ENCODE measurements around the gene MORC1.
"Not testable (repeated sequence)": the region's sequence is repeated elsewhere in the genome, so short reads cannot be mapped to it uniquely, and the experiment has no call there.

MORC1 gene, protein sequence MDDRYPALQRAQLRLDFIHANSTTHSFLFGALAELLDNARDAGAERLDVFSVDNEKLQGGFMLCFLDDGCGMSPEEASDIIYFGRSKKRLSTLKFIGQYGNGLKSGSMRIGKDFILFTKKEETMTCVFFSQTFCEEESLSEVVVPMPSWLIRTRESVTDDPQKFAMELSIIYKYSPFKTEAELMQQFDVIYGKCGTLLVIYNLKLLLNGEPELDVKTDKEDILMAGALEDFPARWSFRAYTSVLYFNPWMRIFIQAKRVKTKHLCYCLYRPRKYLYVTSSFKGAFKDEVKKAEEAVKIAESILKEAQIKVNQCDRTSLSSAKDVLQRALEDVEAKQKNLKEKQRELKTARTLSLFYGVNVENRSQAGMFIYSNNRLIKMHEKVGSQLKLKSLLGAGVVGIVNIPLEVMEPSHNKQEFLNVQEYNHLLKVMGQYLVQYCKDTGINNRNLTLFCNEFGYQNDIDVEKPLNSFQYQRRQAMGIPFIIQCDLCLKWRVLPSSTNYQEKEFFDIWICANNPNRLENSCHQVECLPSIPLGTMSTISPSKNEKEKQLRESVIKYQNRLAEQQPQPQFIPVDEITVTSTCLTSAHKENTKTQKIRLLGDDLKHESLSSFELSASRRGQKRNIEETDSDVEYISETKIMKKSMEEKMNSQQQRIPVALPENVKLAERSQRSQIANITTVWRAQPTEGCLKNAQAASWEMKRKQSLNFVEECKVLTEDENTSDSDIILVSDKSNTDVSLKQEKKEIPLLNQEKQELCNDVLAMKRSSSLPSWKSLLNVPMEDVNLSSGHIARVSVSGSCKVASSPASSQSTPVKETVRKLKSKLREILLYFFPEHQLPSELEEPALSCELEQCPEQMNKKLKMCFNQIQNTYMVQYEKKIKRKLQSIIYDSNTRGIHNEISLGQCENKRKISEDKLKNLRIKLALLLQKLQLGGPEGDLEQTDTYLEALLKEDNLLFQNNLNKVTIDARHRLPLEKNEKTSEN

GRCh38 chr3:109117939-109118338, at the start of gene MORC1:
Gene MORC1, minus strand, starts transcription at chr3:109118134. Its CDS starts 75 bp downstream, at chr3:109118059.
- DNase-seq (ENCODE audit: low read depth) = no peak

DNA sequence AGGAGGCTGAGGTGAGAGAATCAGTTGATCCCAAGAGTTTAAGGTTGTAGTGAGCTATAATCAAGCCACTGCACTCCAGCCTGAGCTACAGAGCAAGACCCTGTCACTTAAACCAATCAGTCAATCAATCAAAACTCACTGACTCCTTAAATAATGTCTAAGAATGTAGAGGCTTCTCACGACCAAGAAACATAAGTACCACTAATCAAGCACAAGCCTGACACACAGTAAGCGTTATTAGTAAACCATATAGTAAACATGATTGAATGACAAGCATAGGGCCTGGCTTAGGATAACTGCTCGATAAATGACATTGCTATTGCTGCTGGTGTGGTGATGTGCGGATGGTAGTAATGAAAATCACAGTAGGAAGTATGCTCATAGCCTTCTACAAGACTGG, 48.0 kb upstream of the MORC1 start:
- no peak for DNase-seq (ENCODE audit: low read depth)

DNA sequence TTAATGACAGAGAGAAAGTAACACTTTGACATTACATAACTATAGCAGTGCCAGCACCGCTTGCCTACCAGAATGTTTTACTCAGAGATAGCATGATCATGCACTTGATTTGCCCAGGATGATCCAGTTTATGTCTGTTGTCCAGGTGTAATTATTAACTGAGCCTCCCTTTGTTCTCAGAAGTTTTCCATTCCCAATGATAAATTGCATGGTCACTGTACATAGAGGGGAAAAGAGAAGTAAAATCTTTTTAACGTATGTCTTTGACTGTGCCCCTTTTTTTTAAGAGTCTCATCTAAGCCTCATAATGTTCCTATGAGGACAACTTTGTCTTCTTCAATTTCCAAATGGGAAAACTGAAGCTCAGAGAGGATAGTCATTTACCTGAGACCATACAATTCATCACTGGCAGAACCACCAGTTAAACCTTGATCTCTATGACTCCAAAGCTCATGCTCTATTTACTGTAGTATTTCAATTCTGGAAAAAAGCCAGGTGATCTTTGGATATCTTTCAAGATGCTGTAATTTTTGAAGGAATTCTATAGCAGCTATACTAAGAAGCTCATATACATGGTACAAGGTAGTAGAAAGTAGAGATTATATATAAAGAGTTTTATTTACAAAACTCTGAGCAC, 43.7 kb upstream of the MORC1 start:
- no peak for DNase-seq (ENCODE audit: low read depth)

DNA sequence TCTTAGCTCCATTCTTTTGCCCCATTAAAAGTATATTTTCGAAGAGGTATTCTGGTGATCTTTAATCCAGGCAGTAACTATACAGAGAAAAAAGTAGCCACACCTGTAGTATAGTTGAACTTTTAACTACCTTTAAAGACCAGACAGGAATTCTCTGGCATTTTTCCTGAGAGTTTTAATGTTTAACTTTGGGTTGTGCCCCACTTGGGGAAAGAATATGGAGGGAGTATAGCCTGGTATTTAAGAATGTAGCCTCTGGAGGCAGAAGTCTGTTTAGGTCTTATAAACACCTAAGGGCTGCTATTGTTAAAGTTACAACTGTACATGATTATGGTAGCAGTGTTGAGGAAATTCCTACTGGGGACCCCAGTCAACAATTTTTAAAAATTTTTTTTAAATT, 37.9 kb upstream of the MORC1 start:
- no peak for DNase-seq (ENCODE audit: low read depth)

- DNase-seq (ENCODE audit: low read depth) = no peak
Measured at GRCh38 chr3:109154979-109155378, 37.0 kb upstream of the MORC1 start.

DNA sequence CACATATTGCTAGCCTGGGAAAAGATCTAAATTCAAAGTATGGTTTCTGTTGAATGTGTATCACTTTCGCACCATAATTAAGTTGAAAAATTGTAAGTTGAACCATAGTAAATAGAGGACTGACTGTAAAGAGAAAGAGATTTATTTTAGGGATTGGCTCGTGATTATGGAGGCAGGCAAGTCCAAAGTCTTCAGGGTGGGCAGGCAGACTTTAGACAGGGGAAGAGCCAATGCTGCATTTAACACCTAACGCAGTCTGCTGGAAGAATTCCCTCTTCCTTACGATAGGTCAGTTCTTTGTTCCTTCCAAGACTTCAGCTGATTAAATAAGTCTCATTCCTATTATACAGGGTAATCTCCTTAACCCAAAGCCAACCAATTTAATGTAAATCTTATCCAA, 34.4 kb upstream of the MORC1 start:
- no peak for DNase-seq (ENCODE audit: low read depth)

DNA sequence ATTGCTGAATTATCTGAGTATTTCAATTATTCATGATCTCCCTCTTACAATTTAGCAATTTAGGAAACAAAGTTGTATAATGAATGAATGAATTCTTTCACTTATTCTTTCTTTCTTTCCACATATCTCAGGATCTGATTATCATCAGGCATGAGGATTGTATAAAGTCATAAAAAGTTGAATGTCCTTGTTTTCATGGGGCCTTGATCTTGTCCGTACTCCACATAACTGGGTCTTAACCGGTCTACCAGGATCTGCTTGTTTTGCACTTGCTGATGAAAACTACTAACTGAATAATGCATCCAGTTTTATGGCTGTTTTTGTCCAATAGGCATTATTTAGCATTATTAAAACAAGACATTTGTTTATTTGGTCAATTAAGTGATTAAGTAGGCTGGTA, 31.1 kb upstream of the MORC1 start:
- DNase-seq (ENCODE audit: low read depth) = no peak

GRCh38 chr3:109143646-109144045, 25.7 kb upstream of the MORC1 start:
- no peak for DNase-seq (ENCODE audit: low read depth)

DNA sequence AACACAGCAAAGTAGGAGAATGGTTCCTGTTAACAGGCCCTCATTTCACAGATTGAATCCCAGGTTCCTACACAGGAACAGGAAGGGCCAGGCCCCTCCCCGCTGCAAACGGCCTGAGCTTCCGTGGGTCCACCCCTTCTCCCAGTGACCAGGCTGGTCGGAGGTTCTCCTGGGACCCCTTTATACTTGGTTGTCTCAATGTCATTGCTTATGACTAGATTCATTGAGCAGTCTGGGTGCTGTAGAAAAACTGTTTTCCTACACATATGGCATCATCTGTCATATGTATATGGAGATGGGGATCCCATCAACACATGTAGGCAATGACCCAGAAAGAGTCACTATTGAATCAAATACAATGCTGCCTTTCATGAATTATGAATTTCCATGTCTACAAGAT, 22.4 kb upstream of the MORC1 start:
- no peak for DNase-seq (ENCODE audit: low read depth)

- DNase-seq (ENCODE audit: low read depth) = no peak
Measured at GRCh38 chr3:109137761-109138160, 19.8 kb upstream of the MORC1 start.

DNA sequence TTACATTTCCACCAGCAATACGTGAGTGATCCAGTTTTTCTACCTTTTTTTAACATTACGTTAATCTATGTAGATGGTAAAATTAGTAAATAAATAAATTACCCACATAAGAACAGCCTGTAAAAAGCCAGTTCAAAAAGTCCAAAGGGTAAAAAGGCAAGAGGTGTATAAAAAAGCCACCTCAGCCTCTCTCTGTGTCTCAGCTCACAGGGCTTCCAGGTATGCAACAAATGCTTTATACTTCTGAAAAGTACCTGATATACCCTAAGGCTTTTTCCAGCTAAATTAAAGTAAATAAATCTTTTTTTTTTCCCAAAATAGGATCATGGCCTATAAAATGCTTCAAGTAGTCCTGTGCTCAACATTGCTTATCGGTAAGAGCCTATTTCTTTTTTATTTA, 18.6 kb upstream of the MORC1 start, which contains the start of gene C3orf85:
Gene C3orf85 (plus strand): TSS at position 197 of the 400 bp plus-strand sequence. CDS start 129 bp downstream, at position 326.
- no peak for DNase-seq (ENCODE audit: low read depth)

DNA sequence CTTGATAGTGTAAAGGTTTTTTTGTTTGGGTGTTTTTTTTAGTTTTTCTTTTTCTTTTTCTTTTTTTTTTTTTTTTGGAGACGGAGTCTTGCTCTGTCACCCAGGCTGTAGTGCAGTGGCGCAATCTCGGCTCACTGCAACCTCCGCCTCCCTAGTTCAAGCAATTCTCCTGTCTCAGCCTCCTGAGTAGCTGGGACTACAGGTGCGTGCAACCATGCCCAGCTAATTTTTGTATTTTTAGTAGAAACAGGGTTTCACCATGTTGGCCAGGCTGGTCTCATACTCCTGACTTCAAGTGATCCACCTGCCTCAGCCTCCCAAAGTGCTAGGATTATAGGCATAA, 15.5 kb upstream of the MORC1 start:
- DNase-seq (ENCODE audit: low read depth) = not testable (repeated sequence)

- DNase-seq (ENCODE audit: low read depth) = no peak
Measured at GRCh38 chr3:109132801-109133473, 15.0 kb upstream of the MORC1 start.

DNA sequence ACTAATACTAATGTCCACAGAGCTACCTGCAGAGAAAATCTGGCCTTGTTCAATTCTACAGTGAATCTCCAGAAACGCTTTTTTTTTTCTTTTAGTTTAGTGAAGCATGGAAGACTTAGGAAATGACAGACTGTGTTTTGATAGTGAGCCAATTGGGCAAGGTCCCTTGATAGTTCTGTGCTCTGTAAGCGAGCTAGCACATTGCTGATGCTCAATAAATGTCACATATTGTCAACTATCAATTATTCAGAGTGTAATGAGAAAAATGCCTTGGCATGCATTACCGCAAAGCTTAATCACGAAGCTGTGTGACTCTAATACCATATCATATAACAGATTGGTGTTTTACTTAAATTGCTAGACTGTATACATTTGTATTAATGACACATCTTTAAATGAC, 13.3 kb upstream of the MORC1 start:
- DNase-seq (ENCODE audit: low read depth) = no peak

- DNase-seq (ENCODE audit: low read depth) = no peak
Measured at GRCh38 chr3:109127553-109127952, 9.6 kb upstream of the MORC1 start.

GRCh38 chr3:109125902-109126301, 8.0 kb upstream of the MORC1 start:
- no peak for DNase-seq (ENCODE audit: low read depth)

DNA sequence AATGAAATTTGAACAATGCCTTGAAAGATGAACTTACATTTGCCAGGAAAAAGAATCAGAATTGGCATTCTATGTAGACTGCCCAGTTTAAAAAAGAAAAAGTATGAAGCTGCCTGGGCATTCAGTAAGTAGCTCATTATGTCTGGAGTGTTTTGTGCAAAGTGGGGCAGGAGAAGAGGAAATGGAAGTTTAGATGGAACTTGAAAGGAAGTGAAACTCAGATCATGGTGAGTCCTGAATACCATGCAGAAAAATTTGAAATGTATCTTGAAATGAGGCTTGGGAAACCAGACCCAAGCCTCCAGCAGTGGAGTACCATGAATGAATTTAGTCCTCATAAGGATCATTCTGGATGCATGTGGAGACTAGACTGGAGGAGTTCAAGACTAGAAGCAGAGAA, 4.8 kb upstream of the MORC1 start:
- DNase-seq (ENCODE audit: low read depth) = no peak

- DNase-seq (ENCODE audit: low read depth) = no peak
Measured at GRCh38 chr3:109118584-109118983, 650 bp upstream of the MORC1 start.

DNA sequence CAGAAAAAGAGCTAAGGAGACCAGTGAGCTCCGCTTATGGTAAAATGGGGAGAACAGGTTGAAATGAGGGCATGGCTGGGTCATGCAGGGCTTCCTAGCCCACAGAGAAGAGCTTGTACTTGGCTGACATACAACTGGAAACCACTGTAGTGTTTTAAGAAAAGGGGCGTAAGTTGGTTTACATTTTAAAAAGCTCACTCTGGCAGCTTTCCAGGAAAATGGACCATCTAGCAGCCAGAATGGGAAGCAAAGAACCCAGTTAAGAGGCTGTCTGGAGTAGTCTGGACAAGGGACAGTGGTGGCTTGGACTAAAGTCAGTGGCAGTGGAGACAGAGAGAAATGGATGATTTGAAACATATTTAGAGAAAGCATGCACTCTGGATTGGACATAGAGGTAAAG, 1.9 kb downstream of the MORC1 start:
- DNase-seq (ENCODE audit: low read depth) = no peak

- DNase-seq (ENCODE audit: low read depth) = no peak
Measured at GRCh38 chr3:109115451-109115850, 2.5 kb downstream of the MORC1 start.

DNA sequence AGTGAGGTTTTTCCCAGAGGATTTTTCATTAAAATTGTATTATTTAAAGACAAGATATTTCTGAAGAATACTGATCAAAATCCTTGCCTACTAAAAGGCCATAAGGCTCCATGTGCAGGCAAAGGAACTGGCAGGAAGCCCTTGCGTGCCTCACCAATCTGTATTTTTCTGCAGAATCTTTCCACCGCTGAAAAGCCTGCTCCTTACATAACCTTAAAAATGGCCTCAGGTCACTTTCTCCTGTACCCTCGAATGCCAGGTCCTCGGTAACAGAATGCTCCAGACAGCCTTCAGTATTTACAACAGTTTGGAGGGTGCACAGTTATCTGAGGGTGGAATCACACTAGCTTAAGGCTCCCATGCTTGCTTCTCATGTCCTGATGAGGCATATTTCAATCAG, 3.2 kb downstream of the MORC1 start:
- DNase-seq (ENCODE audit: low read depth) = no peak
